CD4-positive, alpha-beta T cell treated with Interleukin-15 for 1 hour (primary cell): ENCODE data around the gene GRIP1.
A peak's percentile ranks its signal among the peaks of the same experiment; 100 is the strongest.
"Not testable (repeated sequence)": the region's sequence is repeated elsewhere in the genome, so short reads cannot be mapped to it uniquely, and the experiment has no call there.

Experiments
- DNase-seq: peaks from one replicate; pipeline ENCODE4 v3.0.0-alpha.2; 2020

Gene GRIP1

DNA sequence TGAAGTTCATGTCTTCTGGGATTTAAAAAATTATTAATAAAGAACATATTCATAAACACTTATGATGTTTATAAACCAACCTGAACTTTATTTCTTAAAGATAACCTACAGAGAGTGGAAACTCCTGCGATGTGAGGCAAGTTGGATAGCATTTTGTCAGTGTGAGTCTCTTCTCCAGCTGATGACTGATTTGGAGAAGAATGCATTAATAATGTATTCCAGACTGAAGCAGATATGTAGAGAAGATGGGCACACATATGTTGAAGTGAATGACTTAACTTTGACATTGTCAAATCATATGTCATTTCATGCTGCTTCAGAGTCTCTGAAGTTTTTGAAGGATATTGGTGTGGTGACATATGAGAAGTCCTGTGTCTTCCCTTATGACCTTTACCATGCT is 369.3 kb downstream of the GRIP1 start:
- no peak for DNase-seq

DNA sequence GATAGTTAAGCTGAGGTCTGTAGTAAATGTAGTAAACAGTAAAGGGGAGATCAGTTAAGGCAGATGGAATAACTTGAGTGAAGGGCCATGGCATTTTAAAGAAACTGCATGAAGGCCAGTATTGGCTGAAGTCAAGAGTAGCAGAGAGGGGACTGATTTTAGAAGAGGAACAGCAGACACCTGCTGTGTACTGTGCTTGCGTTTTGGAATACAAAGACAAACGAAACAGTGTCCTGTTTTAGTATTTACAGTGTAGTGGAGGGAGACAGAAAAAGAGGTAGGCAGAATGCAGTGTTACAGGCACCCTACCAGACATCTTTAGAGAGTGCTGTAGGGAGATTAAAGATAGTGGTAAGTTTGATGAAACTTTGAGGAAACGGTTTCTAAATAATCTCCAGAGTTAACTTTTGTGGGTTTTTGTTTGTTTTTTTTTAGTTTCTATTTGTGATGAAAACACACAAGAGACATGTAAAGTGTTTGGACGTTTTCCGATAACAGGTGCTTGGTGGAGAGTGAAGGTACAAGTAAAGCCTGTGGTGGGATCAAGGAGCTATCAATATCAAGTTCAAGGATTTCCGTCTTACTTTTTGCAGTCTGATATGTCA is 374.5 kb downstream of the GRIP1 start:
- no peak for DNase-seq

DNA sequence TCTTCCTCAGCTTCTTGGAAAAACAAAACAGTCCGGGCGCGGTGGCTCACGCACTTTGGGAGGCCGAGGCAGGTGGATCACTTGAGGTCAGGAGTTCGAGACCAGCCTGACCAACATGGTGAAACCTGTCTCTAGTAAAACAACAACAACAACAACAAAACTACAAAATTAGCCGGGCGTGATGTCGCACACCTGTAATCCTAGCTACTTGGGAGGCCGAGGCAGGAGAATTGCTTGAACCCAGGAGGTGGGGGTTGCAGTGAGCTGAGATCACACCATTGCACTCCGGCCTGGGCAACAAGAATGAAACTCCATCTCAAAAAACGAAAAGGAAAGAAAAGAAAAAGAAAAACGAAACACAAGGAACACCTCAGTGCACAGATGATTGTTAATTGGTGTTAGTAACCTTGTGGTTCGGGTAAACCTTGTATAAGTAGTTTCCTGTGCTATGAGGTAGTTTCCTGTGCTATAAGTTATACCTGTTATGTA is 375.5 kb downstream of the GRIP1 start:
- DNase-seq, result not testable (repeated sequence)

DNA sequence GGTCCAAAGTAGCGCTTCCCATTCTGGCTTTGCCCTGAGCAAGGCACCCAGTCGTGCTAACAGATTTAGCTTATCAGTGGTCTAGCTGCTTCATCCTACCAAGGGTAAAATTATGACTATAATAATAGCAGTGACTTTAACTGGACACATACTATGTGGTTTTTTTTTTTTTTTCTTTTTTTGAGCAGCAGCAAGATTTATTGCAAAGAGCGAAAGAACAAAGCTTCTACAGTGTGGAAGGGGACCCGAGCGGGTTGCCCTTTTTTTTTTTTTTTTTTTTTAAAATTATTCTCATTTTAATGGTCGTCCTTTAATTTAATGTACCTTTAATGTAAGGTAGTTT is 376.1 kb downstream of the GRIP1 start:
- DNase-seq, result no peak

DNA sequence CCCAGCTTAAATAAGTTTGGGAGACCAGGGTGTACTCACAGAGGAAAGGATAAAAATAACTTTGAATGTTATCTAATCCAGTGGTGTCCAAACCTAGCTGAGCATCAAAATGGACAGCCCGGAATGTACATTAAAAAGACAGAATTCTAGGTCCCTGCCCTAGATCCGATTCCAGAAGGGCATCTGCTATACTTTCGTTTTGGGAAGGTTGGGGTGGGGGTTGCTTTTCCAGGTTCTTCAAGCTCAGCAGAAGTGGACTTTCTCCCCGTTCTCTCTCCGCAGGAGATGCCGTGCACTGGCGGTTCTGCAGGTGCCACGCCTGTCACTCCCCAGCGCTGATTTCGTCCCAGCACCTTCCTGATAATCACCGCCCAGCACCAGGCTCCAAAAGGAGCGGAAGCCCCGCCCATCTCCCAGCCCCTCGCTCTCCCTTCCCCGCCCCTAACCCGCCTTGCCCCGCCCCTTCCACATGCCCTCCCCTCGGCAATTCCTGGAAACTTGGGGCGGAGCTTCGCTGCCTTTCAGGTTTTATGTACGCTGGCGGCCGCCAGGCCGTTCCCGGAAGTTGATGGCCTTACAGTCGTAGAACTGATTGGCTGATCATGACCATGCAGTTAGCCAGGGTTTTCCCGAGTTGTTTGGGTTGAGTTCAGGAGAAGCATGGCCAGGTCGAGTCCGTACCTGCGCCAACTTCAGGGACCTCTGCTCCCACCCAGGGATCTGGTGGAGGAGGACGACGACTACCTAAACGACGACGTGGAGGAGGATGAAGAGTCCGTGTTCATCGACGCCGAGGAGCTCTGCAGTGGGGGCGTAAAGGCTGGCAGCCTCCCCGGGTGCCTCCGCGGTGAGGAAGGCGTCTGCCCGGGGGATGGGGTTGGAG is 376.7 kb downstream of the GRIP1 start, which contains the start of gene HELB:
Gene HELB (plus strand): TSS at position 550 of the 883 bp plus-strand sequence. CDS start 111 bp downstream, at position 661.
- DNase-seq, result peak; percentile 96

DNA sequence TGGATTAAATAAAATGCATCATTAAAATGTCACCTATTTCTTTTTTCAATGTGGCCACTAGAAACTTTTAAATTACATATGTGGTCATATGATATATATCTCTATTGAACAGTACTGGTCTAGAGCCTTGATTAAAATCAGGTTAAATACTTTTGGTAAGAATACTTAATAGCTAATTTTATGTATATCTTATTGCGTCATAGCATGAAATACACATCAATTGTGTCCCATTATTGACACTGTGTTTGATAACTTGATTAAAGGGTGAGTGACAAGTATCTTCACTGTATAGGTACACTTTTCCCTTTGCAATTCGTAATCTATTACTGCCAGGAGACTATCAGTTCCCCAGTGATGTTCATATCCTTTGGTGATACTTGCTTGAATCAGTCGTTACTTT is 381.0 kb downstream of the GRIP1 start:
- DNase-seq, result no peak
